ENCODE measurements around the gene RIN2. TPM values are rescaled to one million over a fixed set of nuclear protein-coding genes. Genes with fewer than 3 reads are reported as not detected.

RIN2 gene
- total RNA-seq, 4 donors from 2014 or later = 71.3 to 116 (median 91.8) TPM

DNA sequence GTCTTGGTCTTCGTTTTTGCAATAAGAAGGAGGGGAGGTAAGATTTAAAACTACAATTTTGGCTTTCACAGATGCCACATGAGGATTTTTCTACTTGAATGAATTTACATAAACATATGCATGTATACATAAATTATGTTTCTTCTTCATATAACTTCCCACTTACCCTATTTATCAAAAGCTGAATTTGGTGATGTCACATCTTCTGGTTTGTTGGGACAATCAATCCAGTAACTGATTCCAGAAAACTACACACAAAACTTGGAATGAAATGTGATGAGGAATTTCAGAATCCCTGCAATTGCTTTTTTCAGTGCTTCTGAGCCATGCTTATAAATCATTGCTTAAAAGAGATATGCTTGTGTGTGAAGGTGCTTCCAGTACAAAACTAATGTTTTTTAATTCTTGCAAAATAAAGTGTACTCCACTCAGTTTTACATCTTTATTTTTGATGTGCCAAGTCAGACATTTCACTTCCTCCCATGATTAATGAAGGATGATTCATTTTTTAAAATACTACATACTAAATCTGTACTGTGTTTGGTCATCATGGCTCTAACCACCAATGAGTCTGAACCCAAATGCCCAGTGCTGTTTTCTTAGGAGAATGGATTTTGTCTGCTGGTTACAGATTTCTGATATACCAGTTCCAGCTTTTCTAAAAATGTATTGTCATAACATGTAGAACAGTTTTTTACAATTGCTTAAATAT is 32.1 kb upstream of the RIN2 start:
- TF ChIP-seq, protein P1, sequence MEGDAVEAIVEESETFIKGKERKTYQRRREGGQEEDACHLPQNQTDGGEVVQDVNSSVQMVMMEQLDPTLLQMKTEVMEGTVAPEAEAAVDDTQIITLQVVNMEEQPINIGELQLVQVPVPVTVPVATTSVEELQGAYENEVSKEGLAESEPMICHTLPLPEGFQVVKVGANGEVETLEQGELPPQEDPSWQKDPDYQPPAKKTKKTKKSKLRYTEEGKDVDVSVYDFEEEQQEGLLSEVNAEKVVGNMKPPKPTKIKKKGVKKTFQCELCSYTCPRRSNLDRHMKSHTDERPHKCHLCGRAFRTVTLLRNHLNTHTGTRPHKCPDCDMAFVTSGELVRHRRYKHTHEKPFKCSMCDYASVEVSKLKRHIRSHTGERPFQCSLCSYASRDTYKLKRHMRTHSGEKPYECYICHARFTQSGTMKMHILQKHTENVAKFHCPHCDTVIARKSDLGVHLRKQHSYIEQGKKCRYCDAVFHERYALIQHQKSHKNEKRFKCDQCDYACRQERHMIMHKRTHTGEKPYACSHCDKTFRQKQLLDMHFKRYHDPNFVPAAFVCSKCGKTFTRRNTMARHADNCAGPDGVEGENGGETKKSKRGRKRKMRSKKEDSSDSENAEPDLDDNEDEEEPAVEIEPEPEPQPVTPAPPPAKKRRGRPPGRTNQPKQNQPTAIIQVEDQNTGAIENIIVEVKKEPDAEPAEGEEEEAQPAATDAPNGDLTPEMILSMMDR (IDR thresholded peaks at IDR 0.05; ENCODE audit: low read depth) = no peak

DNA sequence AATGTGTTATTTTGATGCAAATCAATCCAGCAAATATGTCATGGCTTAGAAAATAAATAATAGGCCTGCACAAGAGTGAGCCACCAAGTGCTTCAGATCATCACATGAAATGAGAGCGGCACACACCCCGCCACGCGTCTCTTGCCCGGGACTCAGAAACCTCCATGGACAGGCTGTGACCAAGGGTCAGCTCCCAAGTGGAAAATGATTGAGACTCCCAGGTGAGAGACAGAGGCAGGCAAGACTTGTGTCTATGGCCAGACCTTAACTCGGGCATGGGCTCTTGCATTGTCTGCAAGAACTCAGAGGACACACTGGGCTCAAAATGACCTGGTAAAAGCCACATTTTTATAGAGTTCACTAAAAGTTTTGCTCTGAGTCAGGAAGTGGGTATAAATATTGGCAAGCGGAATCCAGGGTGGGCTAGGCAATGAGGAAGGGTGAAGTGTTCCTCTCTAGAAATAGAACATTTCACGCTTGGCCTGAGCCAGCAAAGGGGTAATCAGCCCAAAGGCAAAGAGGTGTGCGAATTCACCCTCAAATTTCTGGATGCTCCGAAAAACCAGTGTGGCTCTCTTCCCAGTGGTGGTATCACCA is 30.7 kb upstream of the RIN2 start:
- TF ChIP-seq, protein P1 (IDR thresholded peaks at IDR 0.05; ENCODE audit: low read depth) = no peak

DNA sequence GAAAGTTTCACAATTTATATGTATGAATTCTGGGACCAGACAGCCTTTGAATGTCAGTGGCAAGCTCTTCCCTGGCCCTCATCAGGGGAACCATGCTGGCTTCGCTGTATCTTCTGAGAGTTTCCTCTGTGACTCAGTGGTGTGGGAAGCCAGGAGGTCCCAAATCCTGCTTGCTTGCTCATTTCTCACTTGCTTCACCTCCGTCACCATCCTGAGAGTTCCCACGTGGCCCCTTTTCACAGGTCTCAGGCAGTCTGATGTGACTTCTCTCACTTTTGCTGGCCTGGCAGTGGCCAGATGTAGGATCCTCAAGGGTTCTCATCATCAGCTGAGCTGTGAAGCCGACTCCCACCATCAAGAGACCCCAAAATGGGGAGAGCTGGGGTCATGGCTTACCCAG is 28.4 kb upstream of the RIN2 start:
- TF ChIP-seq, protein P1 (IDR thresholded peaks at IDR 0.05; ENCODE audit: low read depth) = no peak

DNA sequence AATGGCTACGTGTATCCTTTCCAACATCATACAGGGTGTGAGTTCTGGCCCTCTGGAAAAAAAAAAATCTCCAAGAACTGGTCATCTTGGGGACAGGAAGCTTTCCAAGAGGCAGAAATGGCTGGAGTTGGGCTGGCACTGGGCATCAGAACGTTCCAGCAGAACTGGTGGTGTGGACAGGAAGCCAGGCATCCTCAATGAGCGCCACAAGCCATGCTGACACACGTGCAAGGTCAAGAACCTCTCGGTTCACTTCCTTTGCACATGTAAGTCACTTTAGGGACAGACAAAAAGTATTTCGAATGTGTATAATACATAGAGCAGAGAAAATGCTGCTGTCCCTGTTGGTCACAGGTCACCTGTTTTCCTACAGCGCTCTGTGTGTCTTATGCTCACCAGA is 27.4 kb upstream of the RIN2 start:
- TF ChIP-seq, protein P1 (IDR thresholded peaks at IDR 0.05; ENCODE audit: low read depth) = no peak

DNA sequence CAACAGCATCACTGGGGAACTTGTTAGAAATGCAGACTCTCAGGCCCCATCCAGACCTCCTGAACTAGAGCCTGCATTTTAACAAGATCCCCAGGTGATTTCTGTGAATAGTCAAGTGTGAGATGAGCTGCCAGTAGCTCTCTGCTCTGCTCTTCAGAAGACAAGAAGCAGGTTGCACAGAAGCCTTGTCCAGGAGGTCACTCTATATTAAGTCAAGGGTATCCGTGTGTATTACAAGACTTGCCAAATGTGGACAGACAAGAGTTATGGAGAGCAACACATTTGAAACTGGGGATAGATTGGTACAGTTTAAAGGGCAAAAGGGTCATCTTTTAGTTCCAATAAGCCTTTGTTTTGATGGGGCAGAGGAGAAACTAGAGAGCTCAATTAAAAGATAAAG is 23.2 kb upstream of the RIN2 start:
- TF ChIP-seq, protein P1 (IDR thresholded peaks at IDR 0.05; ENCODE audit: low read depth) = no peak

DNA sequence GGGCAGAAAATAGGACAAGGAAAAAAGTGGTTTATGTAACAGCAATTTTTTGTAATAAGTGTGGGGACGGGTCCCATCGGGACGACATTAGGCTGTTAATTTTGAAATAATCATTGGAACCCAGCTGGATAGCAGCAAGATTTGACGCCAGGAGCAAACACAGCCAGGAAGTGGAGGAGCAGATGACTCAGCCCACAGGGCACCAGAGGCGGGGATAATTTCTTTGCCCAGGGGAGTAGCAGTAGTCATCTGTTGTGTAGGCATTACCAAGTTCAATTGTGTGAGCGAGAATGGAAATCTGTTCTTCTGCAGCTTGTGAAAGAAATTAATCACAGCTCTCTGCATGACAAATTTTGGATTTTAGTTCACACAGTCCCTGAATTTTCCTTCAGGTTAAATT is 22.6 kb upstream of the RIN2 start:
- TF ChIP-seq, protein P1 (IDR thresholded peaks at IDR 0.05; ENCODE audit: low read depth) = no peak

DNA sequence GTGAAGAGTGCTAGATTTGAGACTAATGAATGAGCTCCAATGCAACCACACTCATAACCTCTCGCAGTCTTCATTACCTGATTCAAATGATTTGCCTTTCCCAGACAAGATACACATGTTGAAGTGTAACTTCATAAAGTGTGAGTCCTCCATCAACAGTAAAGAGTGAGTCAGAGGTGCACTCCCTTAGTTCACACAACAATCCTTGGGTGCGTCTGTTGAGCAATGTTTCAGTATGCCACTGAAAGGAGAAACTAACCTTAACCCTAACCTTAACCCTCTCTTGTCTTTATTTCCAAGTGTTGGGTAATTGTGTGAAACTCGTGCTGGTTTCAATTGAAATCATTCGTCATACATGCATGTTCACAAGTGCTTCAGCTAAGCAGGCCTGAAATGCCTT is 21.0 kb upstream of the RIN2 start:
- TF ChIP-seq, protein P1 (IDR thresholded peaks at IDR 0.05; ENCODE audit: low read depth) = no peak

All from subcutaneous adipose tissue (tissue), 4 donors.